Measurements from ENCODE around the gene DAG1.

The DAG1 gene

DNA sequence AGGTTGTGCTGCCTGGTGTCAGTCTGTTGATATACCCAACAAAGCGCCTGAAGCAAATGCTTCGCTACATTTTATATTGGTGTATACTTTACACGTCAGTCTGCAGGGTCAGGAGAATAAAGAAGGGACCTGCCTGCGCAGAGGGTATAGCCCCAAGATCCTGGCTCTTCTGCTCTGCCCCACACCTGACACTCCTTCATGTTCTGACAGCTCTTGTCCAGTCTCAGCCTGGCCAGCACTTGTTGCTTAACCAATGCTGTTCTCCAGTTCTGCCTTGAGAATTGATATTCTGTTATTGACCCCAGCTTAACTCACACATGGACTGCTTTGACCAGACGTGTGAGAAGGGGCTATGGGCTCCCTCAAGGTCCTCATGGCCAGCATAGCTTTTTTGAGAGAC lies 48.4 kb downstream of the DAG1 start:
- DNase-seq, result no peak

DNA sequence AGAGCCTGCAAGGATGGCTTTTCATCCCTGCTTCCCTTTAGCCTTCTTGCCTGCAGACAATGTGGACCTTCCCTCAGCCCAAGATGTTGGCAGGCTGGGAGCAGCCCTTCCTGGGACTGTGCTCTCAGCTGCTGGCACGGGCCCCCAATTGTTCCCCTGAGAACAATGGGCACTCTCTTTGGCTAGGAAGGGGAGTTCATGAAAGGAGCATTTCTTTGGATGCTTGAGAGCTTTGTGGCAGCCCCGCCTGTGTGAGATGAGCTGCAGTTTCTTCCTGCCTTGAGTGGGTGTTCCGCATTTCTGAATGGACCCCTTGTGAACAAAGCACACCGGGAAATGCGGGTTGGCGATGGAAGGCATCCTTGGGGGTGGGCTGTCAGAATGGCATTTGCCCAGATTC lies 49.2 kb downstream of the DAG1 start:
- DNase-seq, result no peak

DNA sequence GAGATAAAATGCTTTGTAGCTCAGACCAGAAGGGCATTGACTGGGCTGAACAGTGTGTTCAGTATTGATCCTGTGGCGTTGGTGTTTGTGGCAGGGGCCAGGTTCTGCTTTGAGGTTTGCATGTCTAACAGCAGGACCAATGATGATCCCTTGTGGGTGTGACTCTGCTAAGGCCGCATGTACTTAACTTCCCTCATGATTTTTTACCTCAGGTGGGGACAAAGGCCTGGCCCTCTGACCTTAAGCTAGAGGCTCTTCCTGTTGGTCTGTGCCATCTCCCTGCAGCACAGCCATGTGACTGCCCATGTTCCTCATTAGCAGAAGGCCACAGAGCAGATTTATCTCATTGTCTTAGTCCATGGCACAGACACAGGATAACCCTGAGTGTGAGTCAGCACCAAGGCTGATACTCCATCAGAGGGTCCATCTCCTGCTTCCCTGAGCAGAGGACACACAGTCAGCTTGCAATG lies 49.9 kb downstream of the DAG1 start:
- DNase-seq, result peak; percentile 60 to 85

DNA sequence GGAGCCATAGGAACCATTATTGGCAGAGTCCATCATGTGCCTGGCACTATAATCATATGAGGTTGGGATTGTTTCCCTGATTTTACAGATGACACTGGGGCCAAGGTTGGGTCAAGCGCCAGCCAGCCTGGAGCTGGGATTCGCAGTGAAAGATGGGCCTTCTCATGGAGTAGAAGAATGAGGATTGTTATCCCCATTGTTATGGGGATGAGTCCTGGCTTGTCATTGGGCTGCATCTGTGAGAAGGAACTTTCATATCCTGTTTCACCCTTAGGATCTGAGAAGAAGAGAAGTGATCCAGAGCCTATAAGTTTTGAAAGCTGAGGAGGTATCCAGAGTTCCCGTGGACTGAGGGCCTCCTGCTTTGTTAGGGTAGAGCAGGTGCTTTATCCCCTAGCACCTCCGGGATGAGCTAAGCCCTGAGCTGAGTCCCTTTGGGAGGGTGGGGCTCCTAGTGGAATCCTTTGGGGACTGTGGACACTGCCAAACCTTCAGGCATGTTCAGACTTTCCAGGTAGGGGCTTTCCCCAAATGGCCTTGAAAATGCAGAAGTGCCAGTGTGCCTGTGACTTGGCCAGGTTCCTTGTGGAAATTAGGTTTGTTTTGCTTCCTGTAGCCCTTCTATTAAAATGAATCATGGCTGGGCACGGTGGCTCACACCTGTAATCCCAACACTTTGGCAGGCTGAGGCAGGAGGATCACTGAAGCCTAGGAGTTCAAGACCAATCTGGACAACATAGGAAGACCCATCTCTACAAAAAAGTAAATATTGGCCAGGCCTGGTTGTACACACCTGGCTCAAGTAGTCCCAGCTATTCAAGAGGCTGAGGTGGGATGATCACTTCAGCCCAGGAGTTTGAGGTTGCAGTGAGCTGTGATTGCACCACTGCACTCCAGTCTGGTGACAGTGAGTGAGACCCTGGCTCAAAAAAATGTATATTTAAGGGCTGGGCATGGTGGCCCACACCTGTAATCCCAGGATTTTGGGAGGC lies 54.0 kb downstream of the DAG1 start:
- DNase-seq, result no peak

DNA sequence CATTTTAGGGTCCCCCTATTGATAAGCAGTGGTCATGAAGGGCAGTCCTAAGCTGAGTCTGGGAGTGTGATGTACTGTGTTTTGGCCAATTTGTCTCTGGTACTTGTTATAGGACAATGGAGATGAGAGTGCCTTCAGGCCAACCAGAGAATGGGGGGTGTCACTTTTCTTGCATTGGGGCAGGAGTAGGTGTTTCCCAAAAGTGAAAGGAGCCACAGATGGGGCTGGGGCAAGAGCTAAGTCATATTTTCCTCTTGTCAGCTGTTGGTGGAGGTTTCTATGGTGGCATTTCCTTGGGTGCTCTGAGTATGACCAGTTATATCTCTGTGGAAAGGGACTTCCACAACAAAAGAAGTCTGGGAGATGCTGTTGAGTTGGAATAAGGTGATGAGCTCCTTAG lies 59.5 kb downstream of the DAG1 start:
- DNase-seq, result no peak

DNA sequence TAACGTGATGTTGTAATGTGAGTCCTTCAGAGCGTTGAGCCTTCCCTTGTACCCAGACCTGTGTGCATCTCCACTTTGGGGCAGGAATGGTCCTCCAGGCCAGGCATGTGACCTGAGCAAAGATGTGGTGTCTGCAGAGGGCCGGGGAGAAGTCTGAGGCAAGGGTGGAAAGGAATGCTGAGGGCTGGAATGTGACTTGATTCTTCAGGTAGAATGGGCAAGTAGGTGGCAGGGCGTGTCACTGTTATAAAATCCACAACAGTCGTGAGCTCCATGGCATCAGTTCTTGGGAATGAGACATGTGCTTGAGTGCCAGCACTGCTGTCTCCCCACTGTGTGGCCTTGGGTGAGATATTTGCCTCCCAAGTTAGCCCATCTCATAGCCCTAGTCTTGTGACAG lies 60.2 kb downstream of the DAG1 start:
- no peak for DNase-seq

DNA sequence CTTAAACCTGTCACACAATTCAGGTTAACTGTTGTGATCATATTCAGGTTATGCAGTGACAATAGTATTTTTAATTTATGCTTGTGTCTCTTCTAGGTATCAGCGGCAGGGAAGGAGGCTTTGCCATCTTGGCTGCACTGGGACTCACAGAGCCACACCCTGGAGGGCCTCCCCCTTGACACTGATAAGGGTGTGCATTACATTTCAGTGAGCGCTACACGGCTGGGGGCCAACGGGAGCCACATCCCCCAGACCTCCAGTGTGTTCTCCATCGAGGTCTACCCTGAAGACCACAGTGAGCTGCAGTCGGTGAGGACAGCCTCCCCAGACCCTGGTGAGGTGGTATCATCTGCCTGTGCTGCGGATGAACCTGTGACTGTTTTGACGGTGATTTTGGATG lies 60.6 kb downstream of the DAG1 start:
- DNase-seq, result no peak

DNA sequence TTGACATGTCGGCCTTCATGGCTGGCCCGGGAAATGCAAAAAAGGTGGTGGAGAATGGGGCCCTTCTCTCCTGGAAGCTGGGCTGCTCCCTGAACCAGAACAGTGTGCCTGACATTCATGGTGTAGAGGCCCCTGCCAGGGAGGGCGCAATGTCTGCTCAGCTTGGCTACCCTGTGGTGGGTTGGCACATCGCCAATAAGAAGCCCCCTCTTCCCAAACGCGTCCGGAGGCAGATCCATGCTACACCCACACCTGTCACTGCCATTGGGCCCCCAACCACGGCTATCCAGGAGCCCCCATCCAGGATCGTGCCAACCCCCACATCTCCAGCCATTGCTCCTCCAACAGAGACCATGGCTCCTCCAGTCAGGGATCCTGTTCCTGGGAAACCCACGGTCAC lies 61.2 kb downstream of the DAG1 start:
- DNase-seq, result no peak

DNA sequence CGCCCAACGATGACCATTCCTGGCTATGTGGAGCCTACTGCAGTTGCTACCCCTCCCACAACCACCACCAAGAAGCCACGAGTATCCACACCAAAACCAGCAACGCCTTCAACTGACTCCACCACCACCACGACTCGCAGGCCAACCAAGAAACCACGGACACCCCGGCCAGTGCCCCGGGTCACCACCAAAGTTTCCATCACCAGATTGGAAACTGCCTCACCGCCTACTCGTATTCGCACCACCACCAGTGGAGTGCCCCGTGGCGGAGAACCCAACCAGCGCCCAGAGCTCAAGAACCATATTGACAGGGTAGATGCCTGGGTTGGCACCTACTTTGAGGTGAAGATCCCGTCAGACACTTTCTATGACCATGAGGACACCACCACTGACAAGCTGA lies 61.6 kb downstream of the DAG1 start:
- DNase-seq, result no peak

DNA sequence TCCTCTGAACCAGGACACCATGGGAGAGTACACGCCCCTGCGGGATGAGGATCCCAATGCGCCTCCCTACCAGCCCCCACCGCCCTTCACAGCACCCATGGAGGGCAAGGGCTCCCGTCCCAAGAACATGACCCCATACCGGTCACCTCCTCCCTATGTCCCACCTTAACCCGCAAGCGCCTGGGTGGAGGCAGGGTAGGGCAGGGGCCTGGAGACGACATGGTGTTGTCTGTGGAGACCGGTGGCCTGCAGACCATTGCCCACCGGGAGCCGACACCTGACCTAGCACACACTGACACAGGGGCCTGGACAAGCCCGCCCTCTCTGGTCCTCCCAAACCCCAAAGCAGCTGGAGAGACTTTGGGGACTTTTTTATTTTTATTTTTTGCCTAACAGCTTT lies 63.0 kb downstream of the DAG1 start:
- DNase-seq, result no peak

DNA sequence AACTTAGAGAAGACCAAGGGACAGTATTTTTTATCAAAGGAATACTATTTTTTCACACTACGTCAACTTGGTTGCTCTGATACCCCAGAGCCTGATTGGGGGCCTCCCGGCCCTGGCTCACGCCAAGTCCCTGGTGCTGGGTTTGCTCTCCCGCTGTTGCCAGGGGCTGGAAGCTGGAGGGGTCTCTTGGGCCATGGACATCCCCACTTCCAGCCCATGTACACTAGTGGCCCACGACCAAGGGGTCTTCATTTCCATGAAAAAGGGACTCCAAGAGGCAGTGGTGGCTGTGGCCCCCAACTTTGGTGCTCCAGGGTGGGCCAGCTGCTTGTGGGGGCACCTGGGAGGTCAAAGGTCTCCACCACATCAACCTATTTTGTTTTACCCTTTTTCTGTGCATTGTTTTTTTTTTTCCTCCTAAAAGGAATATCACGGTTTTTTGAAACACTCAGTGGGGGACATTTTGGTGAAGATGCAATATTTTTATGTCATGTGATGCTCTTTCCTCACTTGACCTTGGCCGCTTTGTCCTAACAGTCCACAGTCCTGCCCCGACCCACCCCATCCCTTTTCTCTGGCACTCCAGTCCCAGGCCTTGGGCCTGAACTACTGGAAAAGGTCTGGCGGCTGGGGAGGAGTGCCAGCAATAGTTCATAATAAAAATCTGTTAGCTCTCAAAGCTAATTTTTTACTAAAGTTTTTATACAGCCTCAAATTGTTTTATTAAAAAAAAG lies 63.9 kb downstream of the DAG1 start:
- DNase-seq, result no peak

DNA sequence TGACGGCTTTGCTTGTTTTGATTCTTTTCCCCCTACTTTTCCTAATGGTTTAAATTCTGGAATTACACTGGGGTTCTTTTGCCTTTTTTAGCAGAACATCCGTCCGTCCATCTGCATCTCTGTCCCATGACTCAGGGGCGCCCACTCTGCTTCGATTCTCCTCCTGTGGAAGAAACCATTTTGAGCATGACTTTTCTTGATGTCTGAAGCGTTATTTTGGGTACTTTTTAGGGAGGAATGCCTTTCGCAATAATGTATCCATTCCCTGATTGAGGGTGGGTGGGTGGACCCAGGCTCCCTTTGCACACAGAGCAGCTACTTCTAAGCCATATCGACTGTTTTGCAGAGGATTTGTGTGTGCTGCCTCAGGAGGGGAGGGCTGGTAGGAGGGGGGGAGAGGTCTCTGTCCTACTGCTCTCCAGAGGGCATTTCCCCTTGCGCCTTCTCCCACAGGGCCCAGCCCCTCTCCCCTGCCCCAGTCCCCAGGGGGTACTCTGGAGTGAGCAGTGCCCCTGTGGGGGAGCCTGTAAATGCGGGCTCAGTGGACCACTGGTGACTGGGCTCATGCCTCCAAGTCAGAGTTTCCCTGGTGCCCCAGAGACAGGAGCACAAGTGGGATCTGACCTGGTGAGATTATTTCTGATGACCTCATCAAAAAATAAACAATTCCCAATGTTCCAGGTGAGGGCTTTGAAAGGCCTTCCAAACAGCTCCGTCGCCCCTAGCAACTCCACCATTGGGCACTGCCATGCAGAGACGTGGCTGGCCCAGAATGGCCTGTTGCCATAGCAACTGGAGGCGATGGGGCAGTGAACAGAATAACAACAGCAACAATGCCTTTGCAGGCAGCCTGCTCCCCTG lies 64.7 kb downstream of the DAG1 start:
- DNase-seq, result no peak

DNA sequence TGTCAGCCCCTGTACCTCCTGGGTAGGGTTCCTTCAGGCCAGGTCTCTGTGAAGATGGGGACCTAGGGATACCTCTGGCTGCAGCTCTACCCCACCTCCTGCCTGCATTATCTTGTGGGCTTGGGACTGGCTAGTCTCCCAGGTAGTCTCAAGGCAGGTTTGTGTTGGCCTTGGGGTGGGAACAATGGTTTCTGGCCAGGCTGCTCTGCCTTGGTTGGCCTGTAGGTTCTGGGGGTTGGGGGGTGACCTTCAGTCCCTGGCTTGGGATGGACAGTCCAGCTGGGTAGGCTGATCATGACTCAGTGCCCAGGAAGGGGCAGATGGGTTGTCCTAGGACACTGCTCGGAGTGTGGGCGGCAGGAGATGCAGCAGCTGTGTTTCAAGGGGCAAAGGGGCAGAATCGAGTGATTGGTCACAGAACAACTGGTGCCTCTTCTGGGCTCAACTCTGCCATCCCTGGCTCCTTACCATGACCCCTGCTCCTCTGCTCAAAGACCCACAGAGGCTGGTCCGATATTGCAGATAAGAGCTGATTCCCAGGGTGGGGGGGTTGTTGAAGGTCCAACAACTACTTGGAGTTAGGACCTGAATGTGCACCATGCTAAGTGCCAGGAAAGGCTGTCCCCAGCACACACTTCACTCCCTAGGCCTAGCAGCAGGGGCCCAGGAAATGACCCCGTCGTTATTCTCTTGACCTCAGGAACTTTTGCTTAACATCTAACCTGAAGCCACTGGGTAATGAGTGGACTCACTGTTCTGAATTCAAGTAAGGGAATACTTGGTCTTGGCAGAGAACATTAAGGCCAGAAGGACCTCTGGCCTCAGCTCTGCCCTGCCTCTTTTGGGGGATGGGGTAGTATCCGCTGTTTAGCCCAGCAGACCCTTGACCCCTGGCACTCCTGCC lies 66.2 kb downstream of the DAG1 start:
- no peak for DNase-seq

DNA sequence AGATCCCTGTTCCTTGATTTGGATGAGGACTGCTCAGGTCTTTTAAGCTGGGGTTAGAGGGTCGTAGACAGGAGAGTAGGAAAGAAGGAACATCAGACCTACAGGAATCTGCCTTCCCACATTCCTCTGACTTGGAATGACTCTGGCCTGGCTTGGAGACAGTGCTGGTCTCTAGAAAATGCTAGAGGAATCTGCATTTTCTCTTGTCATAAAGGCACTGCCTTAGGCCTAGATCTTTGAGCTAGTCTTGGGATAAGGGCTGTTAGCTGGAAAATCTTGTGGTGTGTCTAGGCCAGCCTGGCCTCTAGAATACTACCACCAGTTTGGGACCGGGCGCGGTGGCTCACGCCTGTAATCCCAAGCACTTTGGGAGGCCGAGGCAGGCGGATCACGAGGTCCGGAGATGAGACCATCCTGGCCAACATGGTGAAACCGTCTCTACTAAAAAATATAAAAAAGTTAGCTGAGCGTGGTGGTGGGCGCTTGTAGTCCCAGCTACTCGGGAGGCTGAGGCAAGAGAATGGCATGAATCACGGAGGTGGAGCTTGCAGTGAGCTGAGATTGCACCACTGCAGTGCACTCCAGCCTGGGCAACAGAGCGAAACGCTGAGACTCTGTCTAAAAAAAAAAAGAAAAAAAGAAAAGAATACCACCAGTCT lies 66.9 kb downstream of the DAG1 start:
- DNase-seq, result no peak

DNA sequence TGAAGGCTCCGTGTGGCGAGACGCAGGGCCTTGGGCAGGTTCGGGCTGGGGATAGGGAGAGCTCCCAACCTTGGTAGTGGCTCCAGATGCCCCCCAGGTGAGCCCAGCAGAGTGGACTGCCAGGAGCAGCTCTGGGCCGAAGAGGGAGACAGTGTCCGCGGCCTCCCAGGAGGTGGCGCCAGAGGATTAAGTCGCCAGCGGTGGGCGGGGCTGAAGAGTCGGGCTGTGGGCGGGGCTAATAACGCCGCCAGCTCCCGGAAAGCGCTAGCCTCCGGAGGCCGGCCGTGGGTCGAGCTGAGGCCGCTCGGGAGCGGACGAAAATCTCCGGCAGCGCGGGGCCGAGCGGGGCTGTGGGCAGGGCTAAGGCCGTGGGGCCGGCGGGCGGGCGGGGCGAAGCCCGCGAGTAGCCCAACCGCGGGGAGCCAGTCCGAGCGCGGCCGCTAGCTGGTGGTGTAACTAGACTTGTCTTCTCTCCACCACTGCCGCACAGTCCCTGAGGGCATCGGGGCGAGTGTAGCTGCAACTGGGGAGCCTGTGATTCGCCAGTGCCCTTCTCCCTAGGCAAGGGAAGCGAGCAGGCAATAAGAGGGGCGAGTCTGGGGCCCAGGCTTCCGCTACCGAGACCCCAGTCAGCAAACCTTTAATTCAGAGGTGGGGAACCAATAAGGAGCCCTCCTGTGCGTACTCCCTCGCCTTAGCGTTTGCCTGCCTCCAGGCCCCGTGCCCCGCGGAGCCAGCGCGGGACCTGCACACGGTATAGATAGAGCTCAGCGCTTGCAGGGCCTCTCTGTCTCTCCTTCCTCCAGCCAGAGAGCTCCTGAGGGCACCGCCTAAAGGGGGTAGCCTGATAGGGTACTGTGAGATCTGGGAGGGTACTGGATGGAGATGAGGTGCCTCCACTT lies 69.8 kb downstream of the DAG1 start:
- peak; percentile 97 to 98 for DNase-seq

DNA sequence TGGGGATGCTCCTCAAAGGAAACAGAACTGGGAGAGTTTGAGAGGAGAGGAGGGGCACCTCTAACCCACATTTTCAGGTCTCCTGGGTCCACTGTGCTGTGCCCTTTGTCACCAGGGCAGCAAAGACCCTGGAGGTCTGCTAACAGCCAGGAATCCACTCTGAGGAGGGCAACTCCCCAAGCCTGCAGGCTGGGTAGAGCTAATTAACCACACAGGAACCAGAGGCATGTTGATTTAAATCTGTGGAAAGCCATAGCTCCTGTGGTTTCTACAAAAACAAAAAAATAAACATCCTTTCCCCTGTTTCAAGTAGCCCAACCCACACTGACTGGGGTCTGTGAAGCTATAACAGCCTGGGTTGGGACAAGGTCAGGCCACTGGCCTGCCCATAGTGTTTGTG lies 82.0 kb downstream of the DAG1 start:
- DNase-seq, result no peak

DNA sequence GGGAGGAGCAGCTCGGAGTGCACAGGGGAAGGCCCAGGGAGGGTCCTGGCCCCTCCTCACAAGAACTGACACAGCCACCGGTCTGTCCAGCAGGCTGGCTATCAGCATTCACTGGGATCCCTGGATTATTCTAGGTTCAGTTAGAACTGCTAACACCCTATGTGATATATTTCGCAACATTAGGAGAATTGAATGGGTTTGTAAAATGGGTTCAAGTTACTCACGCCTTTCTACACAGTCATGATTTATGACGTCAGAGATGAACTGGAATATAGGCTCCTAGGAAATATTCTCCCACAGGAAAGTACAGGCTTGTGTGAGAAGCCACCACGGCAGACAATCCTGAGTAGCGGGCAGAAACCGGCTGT lies 83.2 kb downstream of the DAG1 start:
- peak in 1 of 2 donors; percentile 4 for DNase-seq

DNA sequence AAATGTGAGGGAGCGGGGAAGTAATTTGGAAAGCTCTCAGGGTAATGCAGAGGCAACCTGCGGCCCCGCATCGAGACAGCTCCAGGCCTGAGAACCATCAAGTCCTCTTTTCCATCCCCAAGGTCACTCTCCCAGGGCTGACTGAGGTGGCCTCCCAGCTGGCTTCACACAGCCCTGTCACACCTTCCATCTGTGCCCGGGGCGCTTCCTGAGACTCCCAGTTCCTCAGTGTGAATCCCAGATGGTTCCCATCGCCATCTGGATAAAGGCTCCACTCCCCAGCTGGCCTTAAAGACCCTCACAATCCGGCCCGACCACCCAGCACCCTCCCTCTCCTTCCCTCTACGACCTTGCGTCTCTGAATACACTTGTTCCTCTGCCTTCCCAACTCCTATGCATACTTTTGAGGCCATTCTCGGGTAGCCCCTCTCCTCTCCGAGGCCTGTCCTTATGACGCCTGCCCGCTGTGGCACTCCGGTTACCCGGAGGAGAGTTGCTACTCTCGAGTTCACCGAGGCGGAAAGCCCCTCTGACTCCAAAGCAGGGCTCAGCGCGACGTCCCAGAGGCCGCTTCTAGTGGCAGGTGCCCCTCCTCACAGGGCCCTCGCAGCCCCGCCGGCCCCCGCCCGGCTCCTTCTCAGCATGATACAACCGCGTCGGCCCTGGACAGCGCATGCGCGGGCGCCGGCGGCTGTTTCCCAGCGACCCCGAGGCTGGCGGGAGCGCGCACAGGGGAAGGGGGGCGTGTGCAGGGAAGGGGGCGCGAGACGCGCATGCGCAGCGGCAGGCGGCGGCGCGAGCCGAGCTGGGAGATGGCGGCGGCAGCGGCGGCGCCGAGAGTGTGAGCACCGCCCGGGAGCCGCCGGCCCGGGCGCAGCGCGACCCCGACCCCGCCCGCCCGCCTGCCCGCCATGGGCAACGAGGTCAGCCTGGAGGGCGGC lies 83.9 kb downstream of the DAG1 start, which contains the start of gene BSN:
Gene BSN (plus strand): TSS at position 786 of the 941 bp plus-strand sequence. CDS start 126 bp downstream, at position 912.
- DNase-seq, result peak; percentile 61 to 68

Data from inflammatory macrophage (primary cell).